ENCODE results near the gene NT5DC2. TPM values are rescaled to one million over a fixed set of nuclear protein-coding genes. Genes with fewer than 3 reads are reported as not detected.

Gene NT5DC2
- polyA plus RNA-seq, 1 donor, result 67.6 TPM

DNA sequence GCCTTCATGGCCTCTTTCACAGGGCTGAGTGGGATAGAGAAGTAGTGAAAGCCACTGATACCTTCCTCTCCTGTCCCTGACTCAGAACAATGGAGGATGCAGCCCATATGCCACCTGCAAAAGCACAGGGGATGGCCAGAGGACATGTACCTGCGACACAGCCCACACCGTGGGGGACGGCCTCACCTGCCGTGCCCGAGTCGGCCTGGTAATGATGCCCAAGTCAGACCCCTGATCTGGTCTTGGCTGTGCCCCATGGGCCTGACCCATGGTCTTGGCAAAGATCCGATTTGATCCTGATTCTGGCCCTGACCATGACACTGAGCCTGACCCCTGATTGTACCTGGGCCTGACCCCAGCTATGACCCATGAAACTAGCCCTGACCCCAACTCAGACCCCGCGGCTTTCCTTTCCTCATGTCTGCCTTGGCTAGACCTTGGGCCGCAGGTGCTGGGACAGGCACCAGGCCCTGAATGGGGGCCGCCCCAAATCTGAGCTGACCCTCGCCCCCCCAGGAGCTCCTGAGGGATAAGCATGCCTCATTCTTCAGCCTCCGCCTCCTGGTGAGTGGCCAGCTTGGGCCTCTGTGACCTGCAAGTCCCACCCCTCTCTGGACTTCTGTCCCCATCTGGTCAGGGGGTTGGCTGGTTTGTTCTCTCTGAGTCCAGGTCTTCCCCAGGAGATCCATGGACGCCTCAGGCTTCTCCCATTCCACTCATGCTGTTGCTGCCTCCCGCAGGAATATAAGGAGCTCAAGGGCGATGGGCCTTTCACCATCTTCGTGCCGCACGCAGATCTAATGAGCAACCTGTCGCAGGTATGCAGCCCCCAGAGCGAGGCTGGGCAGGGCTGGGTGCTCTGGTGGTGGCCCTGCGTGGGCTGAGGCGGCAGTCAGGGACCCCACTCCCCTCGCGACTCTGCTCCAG is 15.6 kb downstream of the NT5DC2 start:
- H3K36me3 ChIP-seq (ENCODE audit: control insufficient read depth, insufficient read depth, low read length), result no peaks in the 10 kb centered on the region
- H3K4me3 ChIP-seq (ENCODE audit: low read length), result no peak overlapping the region
- H3K27ac ChIP-seq (ENCODE audit: low read length), result no peak overlapping the region
- H3K4me1 ChIP-seq (ENCODE audit: control insufficient read depth, insufficient read depth, low read length), result peaks cover 6% of the 10 kb centered on the region
- no peak for DNase-seq
- H3K27me3 ChIP-seq (ENCODE audit: control insufficient read depth, insufficient read depth, low read length), result no peaks in the 10 kb centered on the region
- peaks cover 3% of the 10 kb centered on the region for H3K9me3 ChIP-seq (ENCODE audit: control insufficient read depth, low read depth, low read length)
- no CpG with 5 or more reads among the region's 25 CpGs for WGBS (ENCODE audit: insufficient coverage, low lambda C conversion rate)

DNA sequence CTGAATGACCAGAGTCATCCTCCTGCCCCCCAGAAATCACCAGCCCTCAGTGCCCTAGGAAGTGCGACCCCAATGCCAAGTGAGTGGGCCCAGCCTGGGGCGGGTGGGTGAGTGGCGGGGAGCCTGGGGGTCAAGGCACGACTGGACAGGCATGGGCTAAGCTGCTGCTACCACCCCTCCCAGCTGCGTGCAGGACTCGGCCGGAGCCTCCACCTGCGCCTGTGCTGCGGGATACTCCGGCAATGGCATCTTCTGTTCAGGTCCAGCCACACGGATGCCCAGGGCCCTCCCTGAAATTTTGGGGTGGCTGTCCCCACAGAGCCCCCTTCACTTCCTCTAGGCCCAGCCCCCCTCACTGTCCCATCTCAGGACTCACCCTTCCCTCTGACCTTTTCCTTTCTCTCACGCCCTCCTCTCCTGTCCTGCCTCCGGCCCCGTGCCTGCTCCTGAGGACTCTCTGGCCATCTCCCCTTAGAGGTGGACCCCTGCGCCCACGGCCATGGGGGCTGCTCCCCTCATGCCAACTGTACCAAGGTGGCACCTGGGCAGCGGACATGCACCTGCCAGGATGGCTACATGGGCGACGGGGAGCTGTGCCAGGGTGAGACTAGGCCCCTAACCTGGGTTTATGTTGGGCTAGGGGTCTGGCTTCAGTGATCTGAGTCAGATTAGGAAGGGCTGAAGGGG is 17.0 kb downstream of the NT5DC2 start:
- peaks cover 6% of the 10 kb centered on the region for H3K4me1 ChIP-seq (ENCODE audit: control insufficient read depth, insufficient read depth, low read length)
- H3K9me3 ChIP-seq (ENCODE audit: control insufficient read depth, low read depth, low read length), result peaks cover 3% of the 10 kb centered on the region
- no CpG with 5 or more reads among the region's 19 CpGs for WGBS (ENCODE audit: insufficient coverage, low lambda C conversion rate)
- H3K27me3 ChIP-seq (ENCODE audit: control insufficient read depth, insufficient read depth, low read length), result no peaks in the 10 kb centered on the region
- no peak for DNase-seq
- no peaks in the 10 kb centered on the region for H3K36me3 ChIP-seq (ENCODE audit: control insufficient read depth, insufficient read depth, low read length)
- no peak overlapping the region for H3K27ac ChIP-seq (ENCODE audit: low read length)
- H3K4me3 ChIP-seq (ENCODE audit: low read length), result no peak overlapping the region

DNA sequence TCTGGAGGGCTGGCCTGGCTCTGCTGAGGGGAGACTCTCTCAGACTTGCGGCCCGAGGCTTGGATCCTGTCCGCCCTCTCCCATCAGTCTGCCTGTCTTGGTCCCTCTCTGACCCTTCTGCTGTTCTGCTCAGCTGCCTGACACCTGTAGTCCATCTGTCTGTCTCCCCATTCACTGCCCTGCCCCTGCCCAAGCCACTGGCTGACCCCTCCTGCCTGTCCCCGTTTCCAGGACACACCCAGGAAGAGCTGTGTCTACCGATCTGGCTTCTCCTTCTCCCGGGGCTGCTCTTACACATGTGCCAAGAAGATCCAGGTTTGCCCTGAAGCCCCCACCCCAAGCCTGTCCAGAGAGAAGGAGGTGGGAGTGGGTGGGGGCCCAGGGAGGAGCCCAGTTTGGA is 18.5 kb downstream of the NT5DC2 start:
- no peaks in the 10 kb centered on the region for H3K36me3 ChIP-seq (ENCODE audit: control insufficient read depth, insufficient read depth, low read length)

DNA sequence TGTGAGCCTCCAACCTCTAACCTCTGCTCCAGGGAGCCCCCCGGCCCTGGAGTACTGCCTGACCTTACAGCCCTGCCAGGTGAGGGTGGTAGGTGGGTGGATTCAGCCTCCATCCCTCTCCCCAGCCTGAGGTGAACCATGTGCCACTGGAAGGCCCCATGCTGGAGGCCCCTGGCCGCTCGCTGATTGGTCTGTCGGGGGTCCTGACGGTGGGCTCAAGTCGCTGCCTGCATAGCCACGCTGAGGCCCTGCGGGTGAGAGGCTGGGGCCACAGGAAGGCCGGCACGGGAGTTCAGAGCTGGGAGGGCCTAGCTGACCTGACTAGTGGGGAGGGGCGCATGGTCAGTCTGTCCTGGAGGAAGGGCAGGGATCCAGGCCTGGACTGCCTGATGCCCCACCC is 19.1 kb downstream of the NT5DC2 start:
- H3K27me3 ChIP-seq (ENCODE audit: control insufficient read depth, insufficient read depth, low read length), result no peaks in the 10 kb centered on the region
- DNase-seq, result no peak
- H3K4me1 ChIP-seq (ENCODE audit: control insufficient read depth, insufficient read depth, low read length), result peaks cover 6% of the 10 kb centered on the region
- H3K4me3 ChIP-seq (ENCODE audit: low read length), result no peak overlapping the region
- H3K27ac ChIP-seq (ENCODE audit: low read length), result no peak overlapping the region
- no peaks in the 10 kb centered on the region for H3K36me3 ChIP-seq (ENCODE audit: control insufficient read depth, insufficient read depth, low read length)
- H3K9me3 ChIP-seq (ENCODE audit: control insufficient read depth, low read depth, low read length), result peaks cover 3% of the 10 kb centered on the region
- no CpG with 5 or more reads among the region's 11 CpGs for WGBS (ENCODE audit: insufficient coverage, low lambda C conversion rate)

More for the DNA sequence above, 18.5 kb downstream of the NT5DC2 start:
- Histone ChIP-seq H3K4me3 (ENCODE audit: low read length) (no peak overlapping the region), H3K27me3 (ENCODE audit: control insufficient read depth, insufficient read depth, low read length) (no peaks in the 10 kb centered on the region), H3K27ac (ENCODE audit: low read length) (no peak overlapping the region), H3K9me3 (ENCODE audit: control insufficient read depth, low read depth, low read length) (peaks cover 3% of the 10 kb centered on the region), H3K4me1 (ENCODE audit: control insufficient read depth, insufficient read depth, low read length) (peaks cover 6% of the 10 kb centered on the region)
- no CpG with 5 or more reads among the region's 6 CpGs for WGBS (ENCODE audit: insufficient coverage, low lambda C conversion rate)
- DNase-seq, result no peak

DNA sequence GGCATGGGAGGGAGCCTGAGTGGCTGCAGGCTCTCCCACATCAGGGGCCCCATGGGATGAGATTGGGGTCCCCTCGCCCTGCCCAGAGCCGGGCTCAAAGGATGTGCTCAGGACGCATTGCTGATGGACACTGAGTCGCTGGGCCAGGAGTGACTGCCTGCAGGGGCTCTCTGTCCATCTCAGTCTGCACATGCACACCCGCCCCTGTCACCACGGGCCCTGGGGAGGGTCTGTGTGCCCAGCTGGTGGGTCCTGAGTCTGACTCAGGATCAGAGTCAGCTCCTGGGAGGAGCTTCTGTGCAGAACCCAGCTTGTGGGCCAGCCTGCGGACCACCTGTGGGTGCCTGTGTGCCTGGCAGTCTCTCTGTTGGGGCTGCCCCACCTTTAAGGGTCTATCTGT is 20.4 kb downstream of the NT5DC2 start:
- H3K36me3 ChIP-seq (ENCODE audit: control insufficient read depth, insufficient read depth, low read length), result no peaks in the 10 kb centered on the region
- H3K9me3 ChIP-seq (ENCODE audit: control insufficient read depth, low read depth, low read length), result no peaks in the 10 kb centered on the region
- no peak overlapping the region for H3K4me3 ChIP-seq (ENCODE audit: low read length)
- peaks cover 2% of the 10 kb centered on the region for H3K4me1 ChIP-seq (ENCODE audit: control insufficient read depth, insufficient read depth, low read length)
- no peak overlapping the region for H3K27ac ChIP-seq (ENCODE audit: low read length)
- DNase-seq, result no peak
- H3K27me3 ChIP-seq (ENCODE audit: control insufficient read depth, insufficient read depth, low read length), result no peaks in the 10 kb centered on the region
- WGBS (ENCODE audit: insufficient coverage, low lambda C conversion rate), result no CpG with 5 or more reads among the region's 7 CpGs

DNA sequence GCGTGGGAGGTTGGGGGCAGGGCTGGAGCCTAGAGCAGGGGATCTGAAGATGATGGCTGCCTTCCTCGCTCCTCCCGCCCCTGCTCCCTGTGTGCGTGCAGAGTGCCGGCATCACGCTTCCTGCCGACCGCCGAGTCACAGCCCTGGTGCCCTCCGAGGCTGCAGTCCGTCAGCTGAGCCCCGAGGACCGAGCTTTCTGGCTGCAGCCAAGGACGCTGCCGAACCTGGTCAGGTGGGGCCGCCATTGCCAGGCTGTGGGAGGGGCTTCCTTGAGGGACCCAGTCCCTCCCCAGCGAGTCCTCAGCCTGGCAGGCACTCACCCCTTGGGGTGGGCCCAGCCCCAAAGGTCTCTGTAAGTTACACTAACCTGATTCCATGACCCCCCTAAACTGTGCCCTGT is 20.9 kb downstream of the NT5DC2 start:
- H3K27me3 ChIP-seq (ENCODE audit: control insufficient read depth, insufficient read depth, low read length), result no peaks in the 10 kb centered on the region
- no peak overlapping the region for H3K27ac ChIP-seq (ENCODE audit: low read length)
- no peak overlapping the region for H3K4me3 ChIP-seq (ENCODE audit: low read length)
- WGBS (ENCODE audit: insufficient coverage, low lambda C conversion rate), result no CpG with 5 or more reads among the region's 17 CpGs
- H3K4me1 ChIP-seq (ENCODE audit: control insufficient read depth, insufficient read depth, low read length), result no peaks in the 10 kb centered on the region
- no peaks in the 10 kb centered on the region for H3K36me3 ChIP-seq (ENCODE audit: control insufficient read depth, insufficient read depth, low read length)
- H3K9me3 ChIP-seq (ENCODE audit: control insufficient read depth, low read depth, low read length), result no peaks in the 10 kb centered on the region
- DNase-seq, result no peak

DNA sequence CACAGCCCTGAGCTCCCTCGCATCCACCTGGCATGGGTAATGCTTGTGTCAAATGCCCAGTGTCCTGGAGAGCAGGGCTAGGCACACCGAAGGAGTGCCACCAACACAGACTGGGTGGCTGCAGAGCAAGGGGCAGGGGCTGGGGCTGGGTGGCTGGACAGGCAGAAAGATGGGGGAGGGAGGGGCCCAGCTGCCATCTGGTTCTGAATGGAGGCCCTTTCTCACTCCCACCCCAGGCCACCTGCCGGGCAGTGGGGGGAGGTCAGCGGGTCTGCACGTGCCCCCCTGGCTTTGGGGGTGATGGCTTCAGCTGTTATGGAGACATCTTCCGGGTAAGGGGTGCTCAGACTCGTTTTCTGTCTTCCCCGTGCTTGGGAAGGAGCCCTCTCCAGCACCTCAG is 21.6 kb downstream of the NT5DC2 start:
- H3K4me3 ChIP-seq (ENCODE audit: low read length), result no peak overlapping the region
- no peaks in the 10 kb centered on the region for H3K4me1 ChIP-seq (ENCODE audit: control insufficient read depth, insufficient read depth, low read length)
- no peaks in the 10 kb centered on the region for H3K27me3 ChIP-seq (ENCODE audit: control insufficient read depth, insufficient read depth, low read length)
- no peaks in the 10 kb centered on the region for H3K36me3 ChIP-seq (ENCODE audit: control insufficient read depth, insufficient read depth, low read length)
- H3K27ac ChIP-seq (ENCODE audit: low read length), result no peak overlapping the region
- no CpG with 5 or more reads among the region's 8 CpGs for WGBS (ENCODE audit: insufficient coverage, low lambda C conversion rate)
- H3K9me3 ChIP-seq (ENCODE audit: control insufficient read depth, low read depth, low read length), result no peaks in the 10 kb centered on the region
- DNase-seq, result no peak

DNA sequence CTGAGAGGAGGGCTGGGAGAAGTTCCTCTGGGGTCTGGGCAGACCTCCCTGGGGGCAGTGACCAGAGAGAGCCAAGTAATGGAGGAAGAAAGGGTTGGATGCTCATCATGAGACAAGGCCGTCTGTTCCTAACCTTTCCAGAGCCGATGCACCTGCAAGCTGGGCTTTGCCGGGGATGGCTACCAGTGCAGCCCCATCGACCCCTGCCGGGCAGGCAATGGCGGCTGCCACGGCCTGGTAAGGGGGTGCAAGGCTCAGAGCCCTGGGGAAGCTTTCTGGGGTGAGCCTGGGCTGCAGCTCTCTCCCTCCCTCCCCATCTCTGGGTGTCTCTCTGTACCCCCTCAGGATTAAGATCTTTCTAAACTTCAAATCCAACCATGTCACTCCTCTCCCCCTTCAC is 22.1 kb downstream of the NT5DC2 start:
- Histone ChIP-seq H3K9me3 (ENCODE audit: control insufficient read depth, low read depth, low read length) (no peaks in the 10 kb centered on the region), H3K27me3 (ENCODE audit: control insufficient read depth, insufficient read depth, low read length) (no peaks in the 10 kb centered on the region), H3K36me3 (ENCODE audit: control insufficient read depth, insufficient read depth, low read length) (no peaks in the 10 kb centered on the region), H3K27ac (ENCODE audit: low read length) (no peak overlapping the region), H3K4me3 (ENCODE audit: low read length) (no peak overlapping the region), H3K4me1 (ENCODE audit: control insufficient read depth, insufficient read depth, low read length) (no peaks in the 10 kb centered on the region)
- WGBS (ENCODE audit: insufficient coverage, low lambda C conversion rate), result no CpG with 5 or more reads among the region's 7 CpGs
- DNase-seq, result no peak

DNA sequence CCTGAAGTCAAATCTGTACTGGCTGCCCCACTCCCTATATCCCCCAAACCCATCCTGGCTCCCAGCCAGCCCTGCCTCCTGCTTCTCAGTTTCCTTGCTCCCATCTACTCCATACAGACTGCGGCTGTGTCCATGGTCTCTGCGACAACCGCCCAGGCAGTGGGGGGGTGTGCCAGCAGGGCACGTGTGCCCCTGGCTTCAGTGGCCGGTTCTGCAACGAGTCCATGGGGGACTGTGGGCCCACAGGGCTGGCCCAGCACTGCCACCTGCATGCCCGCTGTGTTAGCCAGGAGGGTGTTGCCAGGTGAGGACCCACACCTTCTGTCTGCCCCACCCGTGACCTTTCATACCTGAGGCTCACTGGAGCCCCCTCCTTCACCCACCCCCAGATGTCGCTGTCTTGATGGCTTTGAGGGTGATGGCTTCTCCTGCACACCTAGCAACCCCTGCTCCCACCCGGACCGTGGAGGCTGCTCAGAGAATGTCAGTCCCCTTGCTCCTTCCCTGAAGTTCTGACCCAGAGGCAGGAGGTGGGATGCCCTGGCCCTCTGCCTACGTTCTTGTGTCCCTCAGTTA is 23.8 kb downstream of the NT5DC2 start:
- H3K27ac ChIP-seq (ENCODE audit: low read length), result no peak overlapping the region
- no peaks in the 10 kb centered on the region for H3K4me1 ChIP-seq (ENCODE audit: control insufficient read depth, insufficient read depth, low read length)
- H3K9me3 ChIP-seq (ENCODE audit: control insufficient read depth, low read depth, low read length), result no peaks in the 10 kb centered on the region
- H3K4me3 ChIP-seq (ENCODE audit: low read length), result no peak overlapping the region
- DNase-seq, result no peak
- H3K36me3 ChIP-seq (ENCODE audit: control insufficient read depth, insufficient read depth, low read length), result no peaks in the 10 kb centered on the region
- no peaks in the 10 kb centered on the region for H3K27me3 ChIP-seq (ENCODE audit: control insufficient read depth, insufficient read depth, low read length)
- no CpG with 5 or more reads among the region's 12 CpGs for WGBS (ENCODE audit: insufficient coverage, low lambda C conversion rate)

DNA sequence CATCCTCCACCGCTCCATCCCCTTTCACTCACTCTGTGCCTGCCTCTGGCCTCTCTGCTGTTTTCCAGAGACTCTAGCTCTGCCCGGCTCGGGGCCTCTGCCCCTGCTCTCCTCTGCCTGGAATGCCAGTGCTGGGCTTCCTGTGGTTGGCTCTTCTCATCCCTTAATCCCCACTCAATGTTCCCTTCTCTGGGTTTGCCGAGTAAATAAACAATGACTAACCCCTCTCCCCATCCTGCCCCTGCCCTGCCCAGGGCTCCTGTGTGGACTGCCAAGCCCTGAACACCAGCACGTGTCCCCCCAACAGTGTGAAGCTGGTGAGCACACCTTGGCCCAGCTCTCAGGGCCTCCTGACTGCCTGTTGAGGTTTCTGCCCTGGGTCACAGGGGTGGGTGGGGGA is 26.3 kb downstream of the NT5DC2 start:
- H3K27ac ChIP-seq (ENCODE audit: low read length), result no peak overlapping the region
- H3K4me3 ChIP-seq (ENCODE audit: low read length), result no peak overlapping the region
- H3K4me1 ChIP-seq (ENCODE audit: control insufficient read depth, insufficient read depth, low read length), result no peaks in the 10 kb centered on the region
- no CpG with 5 or more reads among the region's 5 CpGs for WGBS (ENCODE audit: insufficient coverage, low lambda C conversion rate)
- H3K9me3 ChIP-seq (ENCODE audit: control insufficient read depth, low read depth, low read length), result no peaks in the 10 kb centered on the region
- no peak for DNase-seq
- H3K36me3 ChIP-seq (ENCODE audit: control insufficient read depth, insufficient read depth, low read length), result no peaks in the 10 kb centered on the region
- H3K27me3 ChIP-seq (ENCODE audit: control insufficient read depth, insufficient read depth, low read length), result no peaks in the 10 kb centered on the region

All from large intestine (tissue), 3 donors.